ENCODE results near the gene ADCY7. TPM values are rescaled to one million over a fixed set of nuclear protein-coding genes. Genes with fewer than 3 reads are reported as not detected.

The ADCY7 gene
- total RNA-seq, 1 experiment from 2014 or later = 27.1 TPM

DNA sequence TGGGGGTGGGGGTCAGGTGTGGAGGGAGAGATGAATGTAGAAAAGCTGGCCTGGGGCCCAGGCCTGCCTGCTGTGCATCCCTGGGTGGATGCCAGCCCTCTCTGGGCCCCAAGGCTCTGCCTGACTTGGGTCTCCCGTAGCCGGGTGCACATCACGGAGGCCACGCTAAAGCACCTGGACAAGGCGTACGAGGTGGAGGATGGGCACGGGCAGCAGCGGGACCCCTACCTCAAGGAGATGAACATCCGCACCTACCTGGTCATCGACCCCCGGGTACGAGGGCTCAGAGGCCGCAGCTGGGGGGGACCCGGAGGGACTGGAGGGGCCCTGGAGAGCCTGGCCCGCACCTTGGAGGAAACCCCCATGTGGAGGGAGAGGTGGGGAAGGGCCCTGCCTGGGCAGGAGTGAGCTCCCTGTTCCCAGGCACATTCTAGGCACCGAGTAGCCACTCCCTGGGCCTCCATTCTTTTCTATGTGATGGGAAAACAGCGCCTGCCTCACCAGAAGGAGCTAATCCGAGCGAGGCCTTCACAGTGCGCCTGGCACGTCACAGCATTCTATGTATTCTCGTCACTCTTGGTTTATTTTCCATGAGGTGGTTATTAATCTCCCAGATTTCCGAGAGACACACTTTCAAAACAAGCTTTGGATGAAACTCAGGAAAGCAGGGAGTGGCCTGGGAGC, 34.7 kb downstream of the ADCY7 start:
- H3K9me3 ChIP-seq (replicated peaks) = no peaks in the 10 kb centered on the region
- no peak for DNase-seq
- H3K27me3 ChIP-seq = no peaks in the 10 kb centered on the region
- no peaks in the 10 kb centered on the region for H3K36me3 ChIP-seq
- no peak overlapping the region for H3K4me3 ChIP-seq
- H3K27ac ChIP-seq = no peak overlapping the region
- no peaks in the 10 kb centered on the region for H3K4me1 ChIP-seq

- Histone ChIP-seq H3K36me3 (no peaks in the 10 kb centered on the region), H3K9me3 (replicated peaks) (no peaks in the 10 kb centered on the region), H3K27me3 (no peaks in the 10 kb centered on the region), H3K27ac (no peak overlapping the region), H3K4me1 (no peaks in the 10 kb centered on the region), H3K4me3 (no peak overlapping the region)
- no peak for DNase-seq
These were observed 35.5 kb downstream of the ADCY7 start for GRCh38 chr16:50301626-50302471.

- Histone ChIP-seq H3K4me3 (no peak overlapping the region), H3K27me3 (no peaks in the 10 kb centered on the region), H3K9me3 (replicated peaks) (no peaks in the 10 kb centered on the region), H3K4me1 (no peaks in the 10 kb centered on the region), H3K36me3 (no peaks in the 10 kb centered on the region), H3K27ac (no peak overlapping the region)
- DNase-seq = no peak
These were observed 36.2 kb downstream of the ADCY7 start for GRCh38 chr16:50302472-50303005.

DNA sequence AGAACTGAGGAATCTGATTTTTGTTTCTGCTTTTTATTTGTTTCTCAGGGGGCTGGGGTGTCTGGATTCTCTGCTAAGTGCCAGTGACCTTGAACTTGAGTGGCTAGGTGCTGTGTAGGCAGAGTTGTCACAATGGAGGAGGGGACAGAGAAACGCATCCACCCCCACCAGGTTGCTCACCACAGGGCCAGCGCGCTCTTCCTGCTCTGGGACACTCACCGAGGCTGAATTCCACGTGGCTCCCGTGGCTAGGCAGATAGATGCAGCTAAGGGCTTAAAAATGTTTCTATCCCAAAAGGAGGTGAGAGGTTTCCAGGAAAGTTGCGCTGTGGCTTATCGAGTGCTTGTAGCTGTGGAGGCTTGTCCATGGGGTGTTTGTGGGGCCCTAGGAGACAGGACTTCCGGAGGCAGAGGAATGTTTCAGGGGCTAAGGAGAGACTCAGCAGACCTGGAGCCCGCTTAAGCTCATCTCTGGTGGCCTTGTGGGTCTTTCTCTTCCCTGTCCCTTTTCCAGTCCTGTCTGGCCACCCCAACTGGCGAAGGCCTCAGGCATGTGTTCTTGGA, 36.8 kb downstream of the ADCY7 start:
- no peaks in the 10 kb centered on the region for H3K36me3 ChIP-seq
- no peaks in the 10 kb centered on the region for H3K9me3 ChIP-seq (replicated peaks)
- H3K4me1 ChIP-seq = no peaks in the 10 kb centered on the region
- H3K27ac ChIP-seq = no peak overlapping the region
- no peak for DNase-seq
- H3K27me3 ChIP-seq = no peaks in the 10 kb centered on the region
- H3K4me3 ChIP-seq = no peak overlapping the region

GRCh38 chr16:50303605-50304466, 37.5 kb downstream of the ADCY7 start:
- Histone ChIP-seq H3K4me3 (no peak overlapping the region), H3K36me3 (no peaks in the 10 kb centered on the region), H3K27ac (no peak overlapping the region), H3K9me3 (replicated peaks) (no peaks in the 10 kb centered on the region), H3K27me3 (no peaks in the 10 kb centered on the region), H3K4me1 (no peaks in the 10 kb centered on the region)
- no peak for DNase-seq

DNA sequence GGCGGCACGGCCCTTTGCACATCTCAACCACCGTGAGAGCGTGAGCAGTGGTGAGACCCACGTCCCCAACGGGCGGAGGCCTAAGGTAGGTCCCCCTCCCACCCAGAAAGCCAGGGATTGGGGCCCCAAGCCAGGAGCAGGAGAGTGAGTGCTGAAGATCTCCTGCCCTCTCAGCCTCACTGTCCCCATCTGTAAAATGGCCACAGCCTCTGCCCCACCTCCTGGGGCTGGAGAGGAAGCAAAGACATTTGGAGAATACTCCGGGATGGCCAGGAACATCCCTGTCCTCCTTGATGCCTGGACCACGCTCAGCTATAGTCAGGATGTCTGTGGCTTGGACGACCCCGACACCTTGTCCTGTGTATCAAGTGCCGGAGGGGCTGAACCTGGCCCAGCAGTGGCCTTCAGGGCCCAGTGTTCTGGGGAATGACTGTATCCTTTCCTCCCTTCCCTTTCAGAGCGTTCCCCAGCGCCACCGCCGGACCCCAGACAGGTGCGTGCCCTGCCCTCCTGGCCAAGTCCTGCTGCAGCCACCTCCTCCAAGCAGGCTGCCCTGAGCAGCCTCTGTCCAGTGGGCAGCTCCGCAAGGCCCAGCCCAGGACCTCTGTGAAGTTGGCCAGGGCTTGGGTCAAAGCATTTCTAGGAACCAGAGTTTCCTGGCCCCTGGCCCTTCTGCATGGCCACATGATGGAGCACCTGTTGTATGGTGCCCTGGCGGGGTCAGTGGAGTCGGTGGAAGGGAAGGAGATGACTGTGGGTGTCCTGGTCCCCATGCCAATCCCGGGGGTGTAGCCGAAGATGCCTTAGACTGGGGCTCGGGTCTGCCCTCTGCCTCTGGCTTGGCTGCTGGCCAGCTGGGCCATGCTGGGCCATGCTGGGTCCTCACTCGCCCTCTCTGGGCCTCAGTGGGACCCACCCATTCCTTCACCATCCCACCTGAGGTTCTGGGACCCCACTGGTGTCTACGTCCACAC, 38.4 kb downstream of the ADCY7 start:
- H3K4me3 ChIP-seq = no peak overlapping the region
- H3K27me3 ChIP-seq = no peaks in the 10 kb centered on the region
- H3K27ac ChIP-seq = no peak overlapping the region
- no peak for DNase-seq
- no peaks in the 10 kb centered on the region for H3K9me3 ChIP-seq (replicated peaks)
- no peaks in the 10 kb centered on the region for H3K4me1 ChIP-seq
- H3K36me3 ChIP-seq = no peaks in the 10 kb centered on the region

DNA sequence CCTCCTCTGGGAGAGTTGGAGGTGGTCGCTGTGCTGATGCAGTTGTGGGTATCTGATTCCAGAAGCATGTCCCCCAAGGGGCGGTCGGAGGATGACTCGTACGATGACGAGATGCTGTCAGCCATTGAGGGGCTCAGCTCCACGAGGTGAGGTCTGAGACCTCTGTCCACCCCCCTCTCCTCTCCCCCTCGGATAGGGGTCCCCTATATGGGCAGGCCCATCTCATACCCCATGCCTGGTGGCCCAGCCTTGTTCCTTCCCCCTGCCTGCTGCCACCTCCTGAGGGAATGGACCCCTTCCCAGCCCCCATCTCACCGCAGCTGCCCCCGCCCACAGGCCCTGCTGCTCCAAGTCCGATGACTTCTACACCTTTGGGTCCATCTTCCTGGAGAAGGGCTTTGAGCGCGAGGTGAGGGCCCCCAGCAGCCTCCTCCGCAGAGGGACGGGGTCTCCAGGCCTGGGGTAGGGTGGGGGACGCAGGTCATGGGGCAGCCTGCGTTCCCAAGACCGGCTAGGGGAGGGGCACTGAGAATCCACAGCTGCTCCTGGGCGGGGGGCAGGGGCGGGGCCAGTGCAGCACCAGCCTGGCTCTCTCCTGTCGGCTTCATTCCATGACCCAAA, 39.2 kb downstream of the ADCY7 start:
- Histone ChIP-seq H3K36me3 (no peaks in the 10 kb centered on the region), H3K4me1 (no peaks in the 10 kb centered on the region), H3K27ac (no peak overlapping the region), H3K9me3 (replicated peaks) (no peaks in the 10 kb centered on the region), H3K4me3 (no peak overlapping the region), H3K27me3 (no peaks in the 10 kb centered on the region)
- peak in 1 of 2 experiments; percentile 2 for DNase-seq

GRCh38 chr16:50306287-50306686, 39.9 kb downstream of the ADCY7 start:
- Histone ChIP-seq H3K27ac (no peak overlapping the region), H3K27me3 (no peaks in the 10 kb centered on the region), H3K36me3 (no peaks in the 10 kb centered on the region), H3K4me1 (no peaks in the 10 kb centered on the region), H3K9me3 (replicated peaks) (no peaks in the 10 kb centered on the region), H3K4me3 (no peak overlapping the region)
- DNase-seq = no peak

GRCh38 chr16:50308237-50308965, 42.0 kb downstream of the ADCY7 start:
- Histone ChIP-seq H3K4me1 (no peaks in the 10 kb centered on the region), H3K9me3 (replicated peaks) (no peaks in the 10 kb centered on the region), H3K27me3 (no peaks in the 10 kb centered on the region), H3K27ac (no peak overlapping the region), H3K4me3 (no peak overlapping the region), H3K36me3 (peaks cover 7% of the 10 kb centered on the region)
- DNase-seq = peak in 1 of 2 experiments; percentile 1

- Histone ChIP-seq H3K4me3 (no peak overlapping the region), H3K27ac (no peak overlapping the region), H3K4me1 (no peaks in the 10 kb centered on the region), H3K9me3 (replicated peaks) (no peaks in the 10 kb centered on the region), H3K36me3 (peaks cover 10% of the 10 kb centered on the region), H3K27me3 (no peaks in the 10 kb centered on the region)
- peak in 1 of 2 experiments; percentile 2 for DNase-seq
These were observed 42.8 kb downstream of the ADCY7 start for GRCh38 chr16:50309156-50309526.

- H3K4me3 ChIP-seq = no peak overlapping the region
- H3K4me1 ChIP-seq = no peaks in the 10 kb centered on the region
- no peaks in the 10 kb centered on the region for H3K9me3 ChIP-seq (replicated peaks)
- no peaks in the 10 kb centered on the region for H3K27me3 ChIP-seq
- no peak overlapping the region for H3K27ac ChIP-seq
- peak in 1 of 2 experiments; percentile 20 for DNase-seq
- peaks cover 15% of the 10 kb centered on the region for H3K36me3 ChIP-seq
These were observed 43.4 kb downstream of the ADCY7 start for GRCh38 chr16:50309527-50310307.

Data from SJCRH30 (cell line).